Activated CD4-positive, alpha-beta T cell treated with anti-CD3 and anti-CD28 coated beads, Interleukin-2, amount 10 ng/mL, durations not matched to agents 24 days and 14 days (primary cell): Measurements from ENCODE around the gene HSPG2. TPM values are rescaled to one million over a fixed set of nuclear protein-coding genes. Genes with fewer than 3 reads are reported as not detected.
"Not testable (repeated sequence)": the region's sequence is repeated elsewhere in the genome, so short reads cannot be mapped to it uniquely, and the experiment has no call there.

Experiments used
- DNase-seq: peaks from one replicate; pipeline ENCODE4 v3.0.0; 2022
- H3K27ac Mint-ChIP-seq: one replicate; pipeline ENCODE4 v1.8.0; 2022; ENCODE audit warnings: mild to moderate bottlenecking, mixed read lengths
- H3K27me3 Mint-ChIP-seq: one replicate; pipeline ENCODE4 v1.8.0; 2022; ENCODE audit warnings: mixed read lengths
- H3K36me3 Mint-ChIP-seq: one replicate; pipeline ENCODE4 v1.8.0; 2022; ENCODE audit warnings: low read depth, mild to moderate bottlenecking, mixed read lengths
- H3K4me1 Mint-ChIP-seq: one replicate; pipeline ENCODE4 v1.8.0; 2021; ENCODE audit warnings: mixed read lengths
- H3K4me3 Mint-ChIP-seq: one replicate; pipeline ENCODE4 v1.8.0; 2022; ENCODE audit warnings: mild to moderate bottlenecking, moderate library complexity, mixed read lengths
- H3K9me3 Mint-ChIP-seq: one replicate; pipeline ENCODE4 v1.8.0; 2021; ENCODE audit warnings: mixed read lengths
- intact Hi-C: fragments of 100-400 bp; cut with micrococcal nuclease; formaldehyde crosslinking; loops from one replicate; pipeline ENCODE4 v1.15.1; 2023
- total RNA-seq: library from RNA; stranded (reverse); gene quantifications from 2 replicates; pipeline ENCODE4 v1.2.3, GENCODE V29; 2022

Gene HSPG2
- total RNA-seq, 1 donor from 2014 or later: 6.2 TPM

- intact Hi-C loops: no loop called here
- H3K36me3 Mint-ChIP-seq: peaks cover 8% of the 10 kb centered on the region
- H3K27me3 Mint-ChIP-seq: no peaks in the 10 kb centered on the region
- no peaks in the 10 kb centered on the region for H3K4me1 Mint-ChIP-seq
- no peak overlapping the region for H3K27ac Mint-ChIP-seq
- no peak overlapping the region for H3K4me3 Mint-ChIP-seq
- H3K9me3 Mint-ChIP-seq: no peaks in the 10 kb centered on the region
- no peak for DNase-seq
Measured at GRCh38 chr1:21834666-21835065, 102.4 kb downstream of the HSPG2 start.

- peaks cover 8% of the 10 kb centered on the region for H3K36me3 Mint-ChIP-seq
Measured at GRCh38 chr1:21834094-21834493, 103.0 kb downstream of the HSPG2 start.

GRCh38 chr1:21833392-21833976 lies 103.6 kb downstream of the HSPG2 start:
- Mint-ChIP-seq H3K9me3 (no peaks in the 10 kb centered on the region), H3K4me3 (no peak overlapping the region), H3K4me1 (no peaks in the 10 kb centered on the region), H3K27me3 (no peaks in the 10 kb centered on the region), H3K36me3 (peaks cover 8% of the 10 kb centered on the region), H3K27ac (no peak overlapping the region)
- no peak for DNase-seq
- intact Hi-C loops: no loop called here

More at GRCh38 chr1:21834094-21834493, 103.0 kb downstream of the HSPG2 start:
- Mint-ChIP-seq H3K4me1 (no peaks in the 10 kb centered on the region), H3K4me3 (no peak overlapping the region), H3K9me3 (no peaks in the 10 kb centered on the region), H3K27me3 (no peaks in the 10 kb centered on the region), H3K27ac (no peak overlapping the region)
- intact Hi-C loops: no loop called here
- no peak for DNase-seq

- no peaks in the 10 kb centered on the region for H3K27me3 Mint-ChIP-seq
- H3K4me1 Mint-ChIP-seq: no peaks in the 10 kb centered on the region
- H3K27ac Mint-ChIP-seq: no peak overlapping the region
- H3K36me3 Mint-ChIP-seq: peaks cover 8% of the 10 kb centered on the region
- intact Hi-C loops: no loop called here
- H3K9me3 Mint-ChIP-seq: no peaks in the 10 kb centered on the region
- no peak for DNase-seq
- no peak overlapping the region for H3K4me3 Mint-ChIP-seq
Measured at GRCh38 chr1:21831454-21831970, 105.6 kb downstream of the HSPG2 start.

- H3K4me1 Mint-ChIP-seq: no peaks in the 10 kb centered on the region
- H3K36me3 Mint-ChIP-seq: peaks cover 8% of the 10 kb centered on the region
- H3K27ac Mint-ChIP-seq: no peak overlapping the region
- no peaks in the 10 kb centered on the region for H3K27me3 Mint-ChIP-seq
- H3K4me3 Mint-ChIP-seq: no peak overlapping the region
- intact Hi-C loops: no loop called here
- DNase-seq: no peak
- no peaks in the 10 kb centered on the region for H3K9me3 Mint-ChIP-seq
Measured at GRCh38 chr1:21830792-21831453, 106.2 kb downstream of the HSPG2 start.

- Mint-ChIP-seq H3K27me3 (no peaks in the 10 kb centered on the region), H3K27ac (no peak overlapping the region), H3K4me3 (no peak overlapping the region), H3K4me1 (no peaks in the 10 kb centered on the region), H3K36me3 (peaks cover 5% of the 10 kb centered on the region), H3K9me3 (no peaks in the 10 kb centered on the region)
- intact Hi-C loops: no loop called here
- DNase-seq: no peak
Measured at GRCh38 chr1:21829294-21829693, 107.8 kb downstream of the HSPG2 start.

- no peaks in the 10 kb centered on the region for H3K4me1 Mint-ChIP-seq
- no peak for DNase-seq
- H3K36me3 Mint-ChIP-seq: peaks cover 3% of the 10 kb centered on the region
- intact Hi-C loops: no loop called here
- H3K27ac Mint-ChIP-seq: no peak overlapping the region
- no peaks in the 10 kb centered on the region for H3K9me3 Mint-ChIP-seq
- no peak overlapping the region for H3K4me3 Mint-ChIP-seq
- H3K27me3 Mint-ChIP-seq: no peaks in the 10 kb centered on the region
Measured at GRCh38 chr1:21828506-21829210, 108.5 kb downstream of the HSPG2 start.

- DNase-seq: no peak
- no peak overlapping the region for H3K27ac Mint-ChIP-seq
- no peaks in the 10 kb centered on the region for H3K9me3 Mint-ChIP-seq
- intact Hi-C loops: no loop called here
- peaks cover 3% of the 10 kb centered on the region for H3K36me3 Mint-ChIP-seq
- H3K4me1 Mint-ChIP-seq: no peaks in the 10 kb centered on the region
- H3K4me3 Mint-ChIP-seq: no peak overlapping the region
- no peaks in the 10 kb centered on the region for H3K27me3 Mint-ChIP-seq
Measured at GRCh38 chr1:21828075-21828474, 109.0 kb downstream of the HSPG2 start.

GRCh38 chr1:21827141-21827679 lies 109.9 kb downstream of the HSPG2 start:
- no peak for DNase-seq
- no peaks in the 10 kb centered on the region for H3K27me3 Mint-ChIP-seq
- no peak overlapping the region for H3K27ac Mint-ChIP-seq
- no peaks in the 10 kb centered on the region for H3K4me1 Mint-ChIP-seq
- no peaks in the 10 kb centered on the region for H3K9me3 Mint-ChIP-seq
- intact Hi-C loops: no loop called here
- H3K36me3 Mint-ChIP-seq: no peaks in the 10 kb centered on the region
- H3K4me3 Mint-ChIP-seq: no peak overlapping the region

GRCh38 chr1:21826694-21827093 lies 110.4 kb downstream of the HSPG2 start:
- H3K27ac Mint-ChIP-seq, H3K36me3 Mint-ChIP-seq, H3K4me3 Mint-ChIP-seq, H3K4me1 Mint-ChIP-seq, H3K27me3 Mint-ChIP-seq, DNase-seq, intact Hi-C loops, H3K9me3 Mint-ChIP-seq: not testable (repeated sequence)

GRCh38 chr1:21825393-21825792 lies 111.7 kb downstream of the HSPG2 start:
- Mint-ChIP-seq H3K27ac (no peak overlapping the region), H3K9me3 (no peaks in the 10 kb centered on the region), H3K4me3 (no peak overlapping the region), H3K4me1 (no peaks in the 10 kb centered on the region), H3K36me3 (no peaks in the 10 kb centered on the region), H3K27me3 (no peaks in the 10 kb centered on the region)
- intact Hi-C loops: no loop called here
- no peak for DNase-seq

- Mint-ChIP-seq H3K27me3 (no peaks in the 10 kb centered on the region), H3K9me3 (no peaks in the 10 kb centered on the region), H3K36me3 (no peaks in the 10 kb centered on the region), H3K27ac (no peak overlapping the region), H3K4me3 (no peak overlapping the region), H3K4me1 (no peaks in the 10 kb centered on the region)
- DNase-seq: no peak
- intact Hi-C loops: no loop called here
Measured at GRCh38 chr1:21824926-21825325, 112.2 kb downstream of the HSPG2 start.

- DNase-seq: no peak
- Mint-ChIP-seq H3K27ac (no peak overlapping the region), H3K4me3 (no peak overlapping the region), H3K9me3 (no peaks in the 10 kb centered on the region), H3K4me1 (no peaks in the 10 kb centered on the region), H3K27me3 (no peaks in the 10 kb centered on the region), H3K36me3 (no peaks in the 10 kb centered on the region)
- intact Hi-C loops: no loop called here
Measured at GRCh38 chr1:21823980-21824702, 113.0 kb downstream of the HSPG2 start.
